GM12874 (cell line): ENCODE measurements around the gene SYT1.

Source experiments
- TF ChIP-seq, protein P1 (sequence below): IDR thresholded peaks from 2 replicates; pipeline ENCODE4 v1.5.1; 2011; ENCODE audit warnings: low read depth, mild to moderate bottlenecking, control low read depth, low read length, moderate library complexity; ENCODE audit not compliant: insufficient read depth

The SYT1 gene

DNA sequence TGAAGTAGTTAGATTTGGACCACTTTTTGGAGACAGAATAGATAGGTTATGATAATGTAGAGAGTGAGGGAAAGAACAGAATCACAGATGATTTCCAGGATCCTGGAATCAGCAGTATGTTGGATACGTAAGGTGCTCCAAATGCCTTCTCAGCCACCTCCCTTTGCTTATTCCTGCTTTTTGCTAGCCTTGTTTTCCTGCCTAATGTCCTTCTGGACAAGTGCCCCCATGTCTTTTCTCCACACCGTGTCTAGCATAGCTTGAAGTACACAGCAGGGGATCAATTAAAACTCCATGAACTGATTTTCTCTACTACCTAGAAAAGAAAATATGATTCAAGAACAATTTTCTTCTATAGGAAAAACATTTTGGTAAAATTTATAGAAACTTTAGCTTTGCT is 144.0 kb downstream of the SYT1 start:
- TF ChIP-seq, protein P1, sequence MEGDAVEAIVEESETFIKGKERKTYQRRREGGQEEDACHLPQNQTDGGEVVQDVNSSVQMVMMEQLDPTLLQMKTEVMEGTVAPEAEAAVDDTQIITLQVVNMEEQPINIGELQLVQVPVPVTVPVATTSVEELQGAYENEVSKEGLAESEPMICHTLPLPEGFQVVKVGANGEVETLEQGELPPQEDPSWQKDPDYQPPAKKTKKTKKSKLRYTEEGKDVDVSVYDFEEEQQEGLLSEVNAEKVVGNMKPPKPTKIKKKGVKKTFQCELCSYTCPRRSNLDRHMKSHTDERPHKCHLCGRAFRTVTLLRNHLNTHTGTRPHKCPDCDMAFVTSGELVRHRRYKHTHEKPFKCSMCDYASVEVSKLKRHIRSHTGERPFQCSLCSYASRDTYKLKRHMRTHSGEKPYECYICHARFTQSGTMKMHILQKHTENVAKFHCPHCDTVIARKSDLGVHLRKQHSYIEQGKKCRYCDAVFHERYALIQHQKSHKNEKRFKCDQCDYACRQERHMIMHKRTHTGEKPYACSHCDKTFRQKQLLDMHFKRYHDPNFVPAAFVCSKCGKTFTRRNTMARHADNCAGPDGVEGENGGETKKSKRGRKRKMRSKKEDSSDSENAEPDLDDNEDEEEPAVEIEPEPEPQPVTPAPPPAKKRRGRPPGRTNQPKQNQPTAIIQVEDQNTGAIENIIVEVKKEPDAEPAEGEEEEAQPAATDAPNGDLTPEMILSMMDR = no peak

DNA sequence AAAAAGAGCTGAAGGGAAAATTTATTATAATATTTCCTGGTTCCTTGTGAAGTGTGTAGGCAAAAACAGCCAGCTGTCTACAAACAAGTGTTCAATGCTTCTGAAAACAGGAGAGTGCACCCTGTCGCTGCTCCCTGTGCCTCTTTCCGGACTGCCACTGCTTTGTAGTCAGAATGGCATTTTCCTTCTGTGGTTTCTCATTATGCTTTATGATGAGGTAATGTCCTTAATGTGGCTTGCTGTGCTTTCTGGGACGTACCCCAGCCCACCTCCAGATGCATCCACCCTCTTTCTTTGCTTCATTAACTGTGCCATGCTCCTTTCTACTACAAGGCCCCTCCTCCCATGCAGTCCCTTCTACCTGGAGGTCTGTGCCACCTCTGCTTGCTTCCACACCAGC is 148.1 kb downstream of the SYT1 start:
- TF ChIP-seq, protein P1 = no peak

- TF ChIP-seq, protein P1 = no peak
These were observed 151.6 kb downstream of the SYT1 start for GRCh38 chr12:79016181-79016580.

- TF ChIP-seq, protein P1 = no peak
These were observed 155.1 kb downstream of the SYT1 start for GRCh38 chr12:79019672-79020071.

- TF ChIP-seq, protein P1 = no peak
These were observed 155.5 kb downstream of the SYT1 start for GRCh38 chr12:79020106-79020505.

- TF ChIP-seq, protein P1 = no peak
These were observed 156.4 kb downstream of the SYT1 start for GRCh38 chr12:79021021-79021420.

DNA sequence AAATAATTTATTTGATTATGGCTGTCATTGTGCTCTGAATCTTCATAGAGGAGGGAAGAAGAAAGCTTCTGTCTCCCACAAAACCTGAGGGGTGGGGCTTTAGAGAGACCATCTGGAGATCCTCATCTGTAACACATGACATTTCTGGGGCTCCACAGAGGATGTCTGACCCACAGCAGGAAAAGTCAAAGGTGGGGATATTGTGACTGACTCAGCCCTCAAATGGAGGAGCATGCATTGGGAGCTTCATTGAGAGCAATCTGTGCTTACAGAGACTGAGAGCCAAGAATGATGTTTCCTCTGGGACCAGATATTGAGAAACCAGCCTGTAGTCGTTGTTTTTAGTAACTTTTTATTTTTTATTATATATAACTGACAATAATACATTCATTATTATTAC is 158.7 kb downstream of the SYT1 start:
- TF ChIP-seq, protein P1 = no peak

- TF ChIP-seq, protein P1 = no peak
These were observed 159.2 kb downstream of the SYT1 start for GRCh38 chr12:79023784-79024183.
